Astrocyte of the cerebellum (primary cell): Measurements from ENCODE around the gene CTCF.

Source experiments
- DNase-seq: peaks from one replicate; pipeline ENCODE4 v3.0.0-alpha.2; 2011; ENCODE audit warnings: low read depth
- H3K4me3 ChIP-seq: 2 replicates; pipeline ENCODE4 v1.5.1; 2011; ENCODE audit warnings: mild to moderate bottlenecking, low read depth, low read length, moderate library complexity
- CTCF ChIP-seq: IDR thresholded peaks from 2 replicates; pipeline ENCODE4 v1.5.1; 2012; ENCODE audit warnings: low read length, low read depth, moderate library complexity, mild to moderate bottlenecking; ENCODE audit errors: missing control alignments
- in situ Hi-C: cut with HindIII; loops from 2 replicates; pipeline ENCODE4 v1.10.0; 2017; ENCODE audit warnings: low sequenced_read_pairs

The CTCF gene

GRCh38 chr16:67540756-67541155 lies 21.6 kb upstream of the CTCF start:
- DNase-seq: no peak
- H3K4me3 ChIP-seq: no peak overlapping the region
- no peak for TF ChIP-seq CTCF
- in situ Hi-C loops: no loop called here

- TF ChIP-seq CTCF: no peak
- no peak for DNase-seq
- no peak overlapping the region for H3K4me3 ChIP-seq
- in situ Hi-C loops: no loop called here
Observed at GRCh38 chr16:67541391-67542263, 20.7 kb upstream of the CTCF start.

DNA sequence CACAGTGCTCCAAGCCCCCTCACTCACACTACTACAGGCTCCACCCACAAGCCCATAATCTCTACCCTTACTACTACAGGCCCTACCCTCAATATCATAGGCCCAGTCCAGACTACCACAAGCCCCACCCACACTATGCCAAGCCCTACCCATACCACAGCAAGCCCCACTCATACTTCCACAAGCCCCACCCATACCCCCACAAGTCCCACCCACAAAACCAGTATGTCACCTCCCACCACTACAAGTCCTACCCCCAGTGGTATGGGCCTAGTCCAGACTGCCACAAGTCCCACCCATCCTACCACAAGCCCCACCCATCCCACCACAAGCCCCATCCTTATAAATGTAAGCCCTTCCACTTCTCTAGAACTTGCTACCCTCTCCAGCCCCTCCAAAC lies 19.9 kb upstream of the CTCF start:
- in situ Hi-C loops: no loop called here
- no peak overlapping the region for H3K4me3 ChIP-seq
- no peak for TF ChIP-seq CTCF
- no peak for DNase-seq

DNA sequence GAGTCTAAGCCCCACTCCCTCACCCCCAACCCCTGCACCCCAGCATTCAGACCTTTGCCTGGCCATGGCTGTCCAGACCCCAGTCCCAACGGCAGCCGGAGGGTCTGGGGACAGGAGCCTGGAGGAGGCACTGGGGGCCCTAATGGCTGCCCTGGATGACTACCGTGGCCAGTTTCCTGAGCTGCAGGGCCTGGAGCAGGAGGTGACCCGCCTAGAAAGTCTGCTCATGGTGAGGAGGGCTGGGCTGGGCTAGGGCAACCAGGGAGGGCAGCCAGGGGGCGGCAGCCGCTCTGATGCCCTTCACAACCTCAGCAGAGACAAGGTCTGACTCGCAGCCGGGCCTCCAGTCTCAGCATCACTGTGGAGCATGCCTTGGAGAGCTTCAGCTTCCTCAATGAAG lies 19.3 kb upstream of the CTCF start:
- in situ Hi-C loops: no loop called here
- no peak for DNase-seq
- TF ChIP-seq CTCF: no peak
- no peak overlapping the region for H3K4me3 ChIP-seq

DNA sequence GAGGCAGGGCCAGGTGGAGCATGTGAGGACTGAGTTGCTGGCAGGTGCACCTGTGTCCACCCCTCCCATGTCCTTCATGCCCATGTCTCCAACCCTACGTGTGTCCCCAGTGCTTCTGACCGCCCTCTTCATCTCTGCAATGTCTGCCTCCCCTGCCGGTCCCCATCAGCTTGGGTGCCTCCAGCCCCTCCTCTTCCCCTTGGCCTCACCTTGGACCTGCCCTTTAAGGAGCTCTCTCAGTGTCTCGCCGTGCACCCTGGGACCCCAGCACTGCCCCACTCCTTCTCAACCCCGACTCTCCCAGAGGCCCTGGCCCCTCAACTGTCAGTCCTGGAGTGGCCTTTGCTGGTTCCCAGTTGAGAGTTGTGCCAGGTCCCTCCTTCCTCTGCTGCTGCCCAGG lies 18.7 kb upstream of the CTCF start:
- in situ Hi-C loops: no loop called here
- TF ChIP-seq CTCF: no peak
- DNase-seq: no peak
- no peak overlapping the region for H3K4me3 ChIP-seq

DNA sequence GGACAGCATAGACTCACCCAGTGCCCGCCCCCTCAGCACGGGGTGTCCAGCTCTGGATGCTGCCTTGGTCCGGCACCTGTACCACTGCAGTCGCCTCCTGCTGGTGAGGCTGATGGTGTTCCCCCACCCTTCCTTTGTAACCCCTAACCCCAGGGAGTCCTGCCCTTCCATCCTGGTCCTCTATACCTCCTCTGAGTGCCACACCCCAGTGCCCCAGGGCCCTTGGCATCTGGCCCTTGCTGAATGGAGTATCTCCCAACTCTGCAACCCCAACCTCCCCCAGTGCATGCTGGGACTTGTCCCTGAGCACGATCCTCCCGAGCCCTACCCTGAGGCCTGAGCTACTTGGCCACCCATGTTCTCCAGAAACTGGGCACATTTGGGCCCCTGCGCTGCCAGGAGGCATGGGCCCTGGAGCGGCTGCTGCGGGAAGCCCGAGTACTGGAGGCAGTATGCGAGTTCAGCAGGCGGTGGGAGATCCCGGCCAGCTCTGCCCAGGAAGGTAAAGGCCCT lies 17.9 kb upstream of the CTCF start:
- H3K4me3 ChIP-seq: no peak overlapping the region
- in situ Hi-C loops: no loop called here
- DNase-seq: no peak
- TF ChIP-seq CTCF: no peak
